Anterior cingulate cortex (tissue), 58 donors: ENCODE measurements around the gene RPS8.
"Not testable (repeated sequence)": the region's sequence is repeated elsewhere in the genome, so short reads cannot be mapped to it uniquely, and the experiment has no call there.

Experiments
- DNase-seq, 58 donors: peaks; one replicate each; lab custom pipeline; 2025; lab: John Stamatoyannopoulos, UW

RPS8 gene

DNA sequence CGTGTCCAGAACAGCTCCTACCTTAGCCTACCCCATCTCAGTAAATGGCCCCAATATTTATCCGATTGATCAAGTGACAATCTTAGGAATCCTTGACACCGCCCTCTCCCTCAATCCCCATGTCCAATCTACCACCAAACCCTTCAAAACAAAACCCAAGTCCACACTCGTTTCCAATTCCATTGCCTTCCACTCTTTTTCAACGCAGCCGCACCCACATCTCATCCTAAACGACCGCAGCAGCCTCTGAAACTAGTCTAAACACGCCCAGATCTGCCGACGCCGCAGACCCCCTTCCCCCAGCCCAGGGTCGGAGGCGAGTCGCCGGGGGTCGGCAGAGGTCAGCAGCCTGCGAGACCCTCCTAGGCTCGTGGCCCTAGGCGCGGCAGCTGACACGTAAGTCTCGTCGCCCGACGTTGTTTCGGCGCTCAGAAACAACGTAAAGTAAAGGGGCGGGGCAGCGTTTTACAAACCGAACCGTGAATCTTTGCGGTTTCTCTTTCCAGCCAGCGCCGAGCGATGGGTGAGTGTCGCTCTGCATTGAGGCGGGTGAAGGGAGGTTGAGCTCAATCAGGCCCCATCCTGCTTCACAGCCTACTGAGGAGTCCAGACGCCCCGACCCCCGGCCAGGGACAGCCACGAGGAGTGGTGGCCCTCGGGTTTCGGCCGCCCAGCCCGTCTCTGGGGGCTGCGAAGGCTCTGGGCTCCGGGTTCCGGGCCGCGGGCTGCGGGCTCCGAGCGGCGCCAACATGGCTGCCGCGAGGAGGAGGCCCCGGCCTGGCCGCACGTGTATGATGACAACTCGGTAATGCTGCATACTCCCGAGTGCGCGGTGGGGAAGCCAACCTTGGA, at the start of gene RPS8:
TSS of gene RPS8 (plus strand) at position 463 of the 852 bp plus-strand sequence. CDS start at position 520, 57 bp downstream.
- peak; percentile 14 to 94 (median 86) for DNase-seq

DNA sequence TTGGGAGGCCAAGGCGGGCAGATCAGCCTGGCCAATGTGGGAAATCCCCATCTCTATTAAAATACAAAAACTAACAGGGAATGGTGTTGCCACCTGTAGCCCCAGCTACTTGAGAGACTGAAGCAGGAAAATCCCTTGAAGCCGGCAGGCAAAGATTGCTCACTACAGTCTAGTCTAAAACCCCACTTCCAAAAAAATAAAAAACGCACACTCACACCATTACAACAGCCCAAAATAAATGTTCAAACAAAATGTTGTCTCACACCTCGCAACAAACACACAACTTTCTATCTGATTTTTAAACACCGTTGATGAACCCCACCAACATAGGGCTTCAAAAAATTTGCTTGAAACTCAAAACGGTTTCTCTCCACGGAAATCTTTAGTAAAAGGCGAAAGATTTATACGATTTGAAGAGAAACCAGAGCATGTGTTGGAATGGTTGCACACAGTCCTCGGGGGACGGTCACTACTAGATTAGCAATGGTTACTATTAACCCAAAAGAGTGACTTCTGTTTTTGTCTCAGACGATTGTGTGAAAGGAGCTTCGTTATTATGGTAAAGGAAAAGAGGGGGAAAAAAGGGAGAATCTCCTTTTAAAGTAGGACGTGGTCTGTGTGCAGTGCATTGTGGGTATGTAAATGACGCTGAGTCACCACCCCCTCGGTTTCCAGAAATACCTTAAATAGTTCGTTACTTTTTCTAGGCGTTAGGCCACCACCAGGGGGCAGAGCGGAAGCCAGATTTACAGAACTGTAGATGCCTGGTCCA, 44.4 kb upstream of the RPS8 start, which contains the start of gene RNU5D-1:
TSS of gene RNU5D-1 (minus strand) at position 430 of the 772 bp plus-strand sequence.
- peak; percentile 13 to 98 (median 82) for DNase-seq

GRCh38 chr1:44733365-44733764, 42.0 kb upstream of the RPS8 start:
- DNase-seq = no peak

DNA sequence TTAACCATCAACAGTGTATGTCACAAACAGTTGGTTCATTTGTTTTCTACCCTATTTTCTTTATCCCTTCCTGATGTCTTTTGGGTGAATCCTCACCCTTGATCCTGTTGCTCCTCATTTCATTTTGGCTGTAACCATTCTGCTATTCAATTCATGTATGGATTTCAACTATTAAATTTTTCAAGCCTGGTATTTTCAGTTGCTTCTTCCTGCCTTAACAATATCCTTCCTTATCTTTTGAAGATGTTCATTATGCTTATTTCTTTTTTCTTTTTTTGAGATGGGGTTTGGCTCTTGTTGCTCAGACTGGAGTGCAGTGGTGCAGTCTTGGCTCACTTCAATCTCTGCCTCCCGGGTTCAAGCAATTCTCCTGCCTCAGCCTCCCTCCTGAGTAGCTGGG, 41.6 kb upstream of the RPS8 start:
- DNase-seq = no peak

- no peak for DNase-seq
Measured at GRCh38 chr1:44735992-44736391, 39.3 kb upstream of the RPS8 start.

DNA sequence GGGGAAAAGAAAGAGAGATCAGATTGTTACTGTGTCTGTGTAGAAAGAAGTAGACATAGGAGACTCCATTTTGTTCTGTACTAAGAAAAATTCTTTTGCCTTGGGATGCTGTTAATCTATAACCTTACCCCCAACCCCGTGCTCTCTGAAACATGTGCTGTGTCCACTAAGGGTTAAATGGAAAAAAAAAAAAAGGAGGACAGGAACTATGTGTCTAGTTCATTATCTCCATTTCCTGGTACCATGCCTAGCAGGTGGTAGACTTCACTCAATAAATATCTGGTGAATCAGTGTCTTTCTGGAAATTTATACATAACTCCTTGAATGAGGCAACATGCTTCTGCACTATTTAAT, 36.4 kb upstream of the RPS8 start:
- not testable (repeated sequence) for DNase-seq

GRCh38 chr1:44739307-44740178, 35.8 kb upstream of the RPS8 start, which contains the start of gene KIF2C:
Gene KIF2C, plus strand, starts transcription at chr1:44739837. Its CDS starts 96 bp downstream, at chr1:44739933.
- peak; percentile 44 to 97 (median 93) for DNase-seq

DNA sequence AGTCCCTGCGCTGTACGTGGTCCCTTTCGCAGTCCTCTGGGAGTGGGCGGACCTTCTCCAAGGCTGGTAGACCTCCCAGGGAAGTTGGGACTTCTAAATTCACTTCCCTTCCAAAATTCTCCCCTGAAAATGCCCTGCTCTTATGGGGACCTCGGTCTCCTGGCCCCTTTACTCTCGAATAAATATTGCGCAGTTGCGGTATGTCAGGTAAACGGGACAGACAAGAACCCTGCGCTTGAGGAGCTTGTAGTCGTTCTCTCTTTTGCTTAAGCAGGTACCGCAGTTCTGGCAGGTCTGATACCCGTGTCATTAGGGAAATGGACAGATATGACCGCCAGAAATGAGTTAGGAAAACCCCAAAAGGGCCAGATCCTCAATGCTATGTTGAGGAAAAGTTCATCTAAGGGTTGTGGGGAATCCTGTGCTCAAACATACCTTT, 35.1 kb upstream of the RPS8 start:
- no peak for DNase-seq

DNA sequence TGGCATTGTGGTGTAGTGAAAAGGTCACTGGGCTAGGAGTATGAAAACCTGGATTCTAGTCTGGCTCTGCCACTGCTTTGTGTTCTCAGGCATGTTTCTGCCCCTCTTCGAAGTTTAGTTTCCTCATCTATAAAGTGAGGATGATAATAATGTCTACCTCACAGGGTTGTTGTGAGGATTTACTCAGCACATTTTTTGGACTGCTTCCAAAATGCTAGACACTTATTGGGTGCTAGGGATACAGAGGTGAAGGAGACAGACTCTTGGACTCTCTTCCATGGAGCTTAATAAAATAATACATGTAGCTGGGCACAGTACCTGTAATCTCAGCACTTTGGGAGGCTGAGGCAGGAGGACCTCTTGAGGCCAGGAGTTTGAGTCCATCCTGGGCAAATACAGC, 32.1 kb upstream of the RPS8 start:
- no peak for DNase-seq

DNA sequence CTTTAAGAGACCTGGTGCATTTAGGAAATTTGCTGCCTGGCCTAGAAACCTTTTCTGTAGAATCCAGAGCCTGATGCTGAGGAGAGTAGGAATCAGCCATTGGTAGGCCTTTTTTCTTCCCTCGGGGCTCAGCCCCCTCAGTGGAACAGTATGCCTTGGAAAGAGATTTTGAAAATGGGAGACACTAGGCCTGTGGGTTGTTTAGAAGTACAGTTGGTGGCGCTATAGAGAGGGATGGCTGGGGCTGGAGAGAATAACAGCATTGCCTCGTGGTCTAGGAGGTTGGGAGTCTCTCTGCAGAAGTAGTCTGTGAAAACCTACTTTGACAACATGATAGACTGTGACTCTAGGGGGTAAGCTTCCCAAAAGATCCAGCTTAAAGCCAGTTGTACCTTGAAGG, 27.5 kb upstream of the RPS8 start:
- no peak for DNase-seq

DNA sequence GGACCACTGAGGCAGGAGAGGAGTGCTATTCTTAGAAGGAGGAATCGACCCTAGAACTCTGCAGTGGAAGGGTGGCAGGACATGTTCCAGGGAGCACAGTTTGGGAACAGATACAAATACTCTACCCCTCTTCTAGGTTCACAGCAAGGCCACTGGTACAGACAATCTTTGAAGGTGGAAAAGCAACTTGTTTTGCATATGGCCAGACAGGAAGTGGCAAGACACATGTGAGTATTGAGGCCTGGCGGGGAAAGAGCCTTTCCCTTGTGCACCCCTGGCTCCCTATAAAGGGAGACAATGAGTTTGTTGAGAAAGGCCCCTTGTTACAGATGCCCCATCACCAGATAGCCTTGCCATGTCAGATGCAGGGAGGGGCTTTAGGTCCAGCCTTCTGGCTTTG, 17.9 kb upstream of the RPS8 start:
- no peak for DNase-seq

DNA sequence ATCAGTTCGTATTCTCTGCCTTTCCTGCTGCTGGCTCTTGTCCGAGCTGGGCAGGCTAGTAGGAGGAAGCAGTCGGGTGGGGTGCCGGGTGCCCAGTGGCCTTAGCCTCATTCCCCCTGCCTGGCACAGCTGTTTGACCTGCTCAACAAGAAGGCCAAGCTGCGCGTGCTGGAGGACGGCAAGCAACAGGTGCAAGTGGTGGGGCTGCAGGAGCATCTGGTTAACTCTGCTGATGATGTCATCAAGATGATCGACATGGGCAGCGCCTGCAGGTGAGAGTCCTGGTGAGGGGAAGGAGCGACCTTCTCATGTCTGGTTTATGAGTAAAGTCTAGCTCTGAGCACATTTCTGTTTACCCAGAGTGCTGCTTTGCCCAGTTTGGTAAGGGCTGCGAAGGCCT, 16.3 kb upstream of the RPS8 start:
- DNase-seq = no peak

DNA sequence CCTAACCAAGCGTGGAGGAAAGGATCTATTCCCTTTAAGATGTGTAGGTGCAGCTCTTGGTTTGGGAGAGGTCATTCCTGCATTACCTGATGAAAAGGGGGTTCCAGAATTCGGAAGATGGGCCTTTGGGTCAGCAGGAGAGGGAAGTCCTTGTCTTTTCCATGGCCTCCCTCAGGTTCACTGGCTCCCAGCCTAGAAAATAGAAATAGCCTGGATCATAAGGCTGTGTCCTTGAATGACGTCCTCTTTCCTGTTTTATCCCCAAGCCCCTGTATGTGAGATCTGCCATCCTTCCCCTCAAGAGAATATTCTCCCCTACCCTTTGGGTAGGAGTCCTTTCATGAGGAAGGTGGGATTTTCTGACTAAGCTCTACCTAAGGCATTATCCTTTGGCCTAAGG, 14.5 kb upstream of the RPS8 start:
- no peak for DNase-seq

DNA sequence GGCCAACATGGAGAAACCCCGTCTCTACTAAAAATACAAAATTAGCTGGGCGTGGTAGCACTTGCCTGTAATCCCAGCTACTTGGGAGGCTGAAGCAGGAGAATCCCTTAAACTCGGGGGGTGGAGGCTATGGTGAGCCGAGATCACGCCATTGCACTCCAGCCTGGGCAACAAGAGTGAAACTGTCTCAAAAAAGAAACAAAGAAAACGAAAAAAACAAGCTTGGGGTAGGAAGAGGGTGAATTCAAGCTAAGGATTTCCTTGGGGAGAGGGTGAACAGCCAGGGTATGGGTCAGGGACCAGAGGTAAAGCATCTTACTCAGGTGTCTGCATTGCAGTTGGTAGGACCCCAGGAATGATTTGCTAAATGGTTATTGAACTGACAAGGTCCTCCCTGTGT, 8.9 kb upstream of the RPS8 start:
- DNase-seq = not testable (repeated sequence)

- DNase-seq = peak in 10 of 58 donors; percentile 45 to 77 (median 63)
Measured at GRCh38 chr1:44775930-44776729, 790 bp downstream of the RPS8 start.

GRCh38 chr1:44776730-44777068, 1.4 kb downstream of the RPS8 start:
- DNase-seq = no peak

- no peak for DNase-seq
Measured at GRCh38 chr1:44777547-44777946, 2.2 kb downstream of the RPS8 start.

DNA sequence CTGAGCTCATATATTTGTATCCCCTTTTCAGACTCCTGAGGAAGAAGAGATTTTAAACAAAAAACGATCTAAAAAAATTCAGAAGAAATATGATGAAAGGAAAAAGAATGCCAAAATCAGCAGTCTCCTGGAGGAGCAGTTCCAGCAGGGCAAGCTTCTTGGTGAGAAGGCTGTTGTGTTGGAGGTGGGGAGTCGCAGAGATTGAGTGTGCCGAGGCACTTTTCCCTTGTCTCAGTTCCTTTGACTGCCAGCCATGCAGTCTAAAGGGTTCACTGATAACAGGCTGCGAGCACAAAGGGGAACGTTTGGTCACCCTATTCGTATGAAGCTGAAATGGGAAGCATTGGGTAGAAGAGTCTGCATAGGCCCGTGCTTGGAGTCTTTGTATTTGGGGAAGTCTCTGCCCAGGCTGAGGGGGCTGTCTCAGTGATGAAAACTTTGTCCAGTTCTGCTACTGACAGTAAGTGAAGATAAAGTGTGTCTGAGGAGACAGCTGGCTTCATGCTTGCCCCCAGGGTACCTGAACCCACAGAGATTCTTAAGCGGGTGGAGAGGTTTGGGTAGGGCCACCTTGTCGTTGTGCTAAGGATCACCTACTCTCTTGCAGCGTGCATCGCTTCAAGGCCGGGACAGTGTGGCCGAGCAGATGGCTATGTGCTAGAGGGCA, 2.8 kb downstream of the RPS8 start:
- no peak for DNase-seq
